ENCODE data around the gene HOXA9. TPM values are rescaled to one million over a fixed set of nuclear protein-coding genes. Genes with fewer than 3 reads are reported as not detected.

Gene HOXA9
- polyA plus RNA-seq, 1 donor from 2014 or later, result not detected

- H3K9ac ChIP-seq (ENCODE audit: low read length), result no peak overlapping the region
- H3K79me2 ChIP-seq (replicated peaks; ENCODE audit: insufficient read depth, low read length), result no peaks in the 10 kb centered on the region
These were observed 7.5 kb downstream of the HOXA9 start for GRCh38 chr7:27157702-27158431.

More at GRCh38 chr7:27157702-27158431, 7.5 kb downstream of the HOXA9 start:
- H3K27me3 ChIP-seq (ENCODE audit: insufficient read depth, low read depth, low read length), result peaks cover 99% of the 10 kb centered on the region
- H3K9me2 ChIP-seq (ENCODE audit: insufficient read depth, low read length), result no peaks in the 10 kb centered on the region
- H3F3A ChIP-seq (ENCODE audit: insufficient read depth, low read length, poor library complexity, severe bottlenecking), result no peaks in the 10 kb centered on the region
- no peaks in the 10 kb centered on the region for H3K36me3 ChIP-seq (ENCODE audit: insufficient read depth, low read length)
- H2AFZ ChIP-seq (ENCODE audit: low read depth, low read length), result no peak overlapping the region
- no peak overlapping the region for H3K4me2 ChIP-seq (ENCODE audit: low read length)
- peaks cover 29% of the 10 kb centered on the region for H3K9me3 ChIP-seq (ENCODE audit: low read length)
- H4K20me1 ChIP-seq (ENCODE audit: insufficient read depth), result no peaks in the 10 kb centered on the region
- H3K4me3 ChIP-seq (ENCODE audit: low read length), result no peak overlapping the region
- no peak overlapping the region for H3K27ac ChIP-seq (ENCODE audit: low read length)
- TF ChIP-seq SMC3 (conservative IDR thresholded peaks at IDR 0.05; ENCODE audit: poor library complexity), result no peak
- no peak for TF ChIP-seq TAF1 (IDR thresholded peaks at IDR 0.05; ENCODE audit: low read depth)
- TF ChIP-seq POLR2AphosphoS5 (IDR thresholded peaks at IDR 0.05), result no peak
- TF ChIP-seq CTCF (IDR thresholded peaks at IDR 0.05; ENCODE audit: poor library complexity, severe bottlenecking), result no peak
- no peak for TF ChIP-seq RAD21 (conservative IDR thresholded peaks at IDR 0.05)
- no peak for TF ChIP-seq REST (IDR thresholded peaks at IDR 0.05; ENCODE audit: borderline replicate concordance)
- TF ChIP-seq MXI1 (conservative IDR thresholded peaks at IDR 0.05; ENCODE audit: poor library complexity, severe bottlenecking), result no peak
- no peak for TF ChIP-seq EZH2 (IDR thresholded peaks at IDR 0.05; ENCODE audit: borderline replicate concordance, insufficient read depth, low read length, poor library complexity, severe bottlenecking)
- no peak for TF ChIP-seq EP300 (conservative IDR thresholded peaks at IDR 0.05; ENCODE audit: poor library complexity, severe bottlenecking)

All from neural cell (in vitro differentiated cells).